GM23338 (cell line): ENCODE results near the gene UBE2F. TPM values are rescaled to one million over a fixed set of nuclear protein-coding genes. Genes with fewer than 3 reads are reported as not detected.

Experiments used
- ATAC-seq: fragments of 200-7000 bp; cut with Tn5 transposase; 3 replicates; pipeline ENCODE4 v1.9.1; 2020
- DNase-seq: peaks from one replicate; pipeline ENCODE4 v3.0.0-alpha.2; 2015; ENCODE audit warnings: low spot score
- H2AFZ ChIP-seq: fragments of 200-600 bp; sonication (generic); 2 replicates; pipeline ENCODE4 v1.8.0; 2016; ENCODE audit warnings: antibody characterized with exemption, mild to moderate bottlenecking, moderate library complexity
- H3F3A ChIP-seq: fragments of 200-600 bp; sonication (generic); replicated peaks from 2 replicates; pipeline ENCODE4 v1.8.0; 2017; ENCODE audit warnings: antibody characterized with exemption, mixed run types, low read depth
- H3K27ac ChIP-seq: fragments of 200-600 bp; sonication (generic); 2 replicates; pipeline ENCODE4 v1.6.1; 2016; ENCODE audit warnings: low read depth
- H3K27me3 ChIP-seq: fragments of 200-600 bp; sonication (generic); 2 replicates; pipeline ENCODE4 v1.8.0; 2016; ENCODE audit warnings: mild to moderate bottlenecking, mixed run types, moderate library complexity; ENCODE audit not compliant: insufficient read depth
- H3K36me3 ChIP-seq: fragments of 200-600 bp; sonication (generic); 2 replicates; pipeline ENCODE4 v1.8.0; 2016; ENCODE audit warnings: mild to moderate bottlenecking; ENCODE audit not compliant: insufficient read depth
- H3K4me1 ChIP-seq: fragments of 200-600 bp; sonication (generic); 2 replicates; pipeline ENCODE4 v1.8.0; 2016; ENCODE audit warnings: mild to moderate bottlenecking, moderate library complexity; ENCODE audit not compliant: insufficient read depth
- H3K4me2 ChIP-seq: fragments of 200-600 bp; sonication (generic); 2 replicates; pipeline ENCODE4 v1.7.1; 2017; ENCODE audit warnings: mixed run types
- H3K4me3 ChIP-seq: fragments of 200-600 bp; sonication (generic); 2 replicates; pipeline ENCODE4 v1.6.1; 2016; ENCODE audit warnings: mixed run types
- H3K79me2 ChIP-seq: fragments of 200-600 bp; sonication (generic); replicated peaks from 2 replicates; pipeline ENCODE4 v1.8.0; 2017; ENCODE audit warnings: mild to moderate bottlenecking; ENCODE audit not compliant: insufficient read depth
- H3K9me2 ChIP-seq: fragments of 200-600 bp; sonication (generic); 2 replicates; pipeline ENCODE4 v1.8.0; 2017; ENCODE audit not compliant: insufficient read depth
- H4K20me1 ChIP-seq: fragments of 200-600 bp; sonication (generic); replicated peaks from 2 replicates; pipeline ENCODE4 v1.8.0; 2017; ENCODE audit warnings: mild to moderate bottlenecking; ENCODE audit not compliant: insufficient read depth
- H3K27ac Mint-ChIP-seq: 2 replicates; pipeline ENCODE4 v1.8.0; 2020; ENCODE audit warnings: inconsistent platforms, mild to moderate bottlenecking, moderate library complexity, mixed read lengths
- H3K27me3 Mint-ChIP-seq: 3 replicates; pipeline ENCODE4 v1.8.0; 2022; ENCODE audit warnings: low read depth, mild to moderate bottlenecking, moderate library complexity, mixed read lengths, inconsistent platforms; ENCODE audit not compliant: insufficient read depth, poor library complexity
- H3K36me3 Mint-ChIP-seq: 3 replicates; pipeline ENCODE4 v1.8.0; 2021; ENCODE audit warnings: low read depth, mild to moderate bottlenecking, inconsistent platforms, moderate library complexity, mixed read lengths
- H3K4me1 Mint-ChIP-seq: 3 replicates; pipeline ENCODE4 v1.8.0; 2020; ENCODE audit warnings: mild to moderate bottlenecking, inconsistent platforms, mixed read lengths
- H3K4me3 Mint-ChIP-seq: 3 replicates; pipeline ENCODE4 v1.8.0; 2021; ENCODE audit warnings: moderate library complexity, mild to moderate bottlenecking, inconsistent platforms, mixed read lengths
- H3K9me3 Mint-ChIP-seq: 3 replicates; pipeline ENCODE4 v1.8.0; 2020; ENCODE audit warnings: moderate library complexity, mild to moderate bottlenecking, inconsistent platforms, mixed read lengths
- CREB1 ChIP-seq: fragments of 250-450 bp; sonication (Bioruptor Pico); IDR thresholded peaks from 2 replicates; pipeline ENCODE4 v1.5.0; 2020; ENCODE audit warnings: low read depth, mild to moderate bottlenecking, moderate library complexity
- EZH2 ChIP-seq: fragments of 200-600 bp; sonication (generic); IDR thresholded peaks from one replicate; pipeline ENCODE4 v1.8.0; 2017; ENCODE audit warnings: antibody characterized with exemption, mild to moderate bottlenecking, low read depth; ENCODE audit not compliant: unreplicated experiment
- EZH2phosphoT487 ChIP-seq: fragments of 200-600 bp; sonication (generic); IDR thresholded peaks from one replicate; pipeline ENCODE4 v1.8.1; 2018; ENCODE audit warnings: antibody characterized with exemption; ENCODE audit not compliant: unreplicated experiment
- JUNB ChIP-seq: IDR thresholded peaks from one replicate; pipeline ENCODE4 v1.6.1; 2016; ENCODE audit warnings: antibody characterized with exemption; ENCODE audit not compliant: unreplicated experiment
- NANOG ChIP-seq: IDR thresholded peaks from 2 replicates; pipeline ENCODE4 v1.6.1; 2016; ENCODE audit warnings: antibody characterized with exemption, borderline replicate concordance
- POLR2AphosphoS5 ChIP-seq: IDR thresholded peaks from 2 replicates; pipeline ENCODE4 v1.6.1; 2016; ENCODE audit warnings: antibody characterized with exemption, low read depth
- STAT1 ChIP-seq: IDR thresholded peaks from one replicate; pipeline ENCODE4 v1.6.1; 2016; ENCODE audit warnings: antibody characterized with exemption; ENCODE audit not compliant: unreplicated experiment
- ZNF114 ChIP-seq: fragments of 250-450 bp; sonication (Bioruptor Pico); IDR thresholded peaks from 2 replicates; pipeline ENCODE4 v1.5.0; 2020; ENCODE audit warnings: mild to moderate bottlenecking, moderate library complexity
- ZNF331 ChIP-seq: fragments of 250-450 bp; sonication (Bioruptor Pico); IDR thresholded peaks from 2 replicates; pipeline ENCODE4 v1.5.0; 2020; ENCODE audit warnings: low read depth, mild to moderate bottlenecking, moderate library complexity
- polyA plus RNA-seq: library from polyadenylated mRNA; unstranded; fragments of >200 nt; fragmentation: Nextera tagmentation; extraction: Ambion mirVana; gene quantifications from 2 replicates; pipeline ENCODE4 v1.2.1, GENCODE V29; 2016
- total RNA-seq: library from RNA; depleted of rRNA; stranded (reverse); fragments of >200 nt; shearing (Covaris generic); gene quantifications from 2 replicates; pipeline ENCODE4 v1.2.3, GENCODE V29; 2014
- TF ChIP-seq, protein P1 (sequence below), 2 experiments: fragments of 200-600 bp in 1 of 2; sonication (generic) in 1 of 2; conservative IDR thresholded peaks; 2 replicates each; pipeline versions ENCODE4 v1.5.1 to v1.6.1; 2016 to 2017; ENCODE audit warnings: antibody characterized with exemption in 2 of 2, low read depth in 2 of 2, mild to moderate bottlenecking in 2 of 2, moderate library complexity in 1 of 2
- TF ChIP-seq, protein P2 (sequence below): IDR thresholded peaks from one replicate; pipeline ENCODE4 v1.6.1; 2018; ENCODE audit warnings: antibody characterized with exemption; ENCODE audit not compliant: unreplicated experiment
- TF ChIP-seq, protein P3 (sequence below): IDR thresholded peaks from 2 replicates; pipeline ENCODE4 v1.6.1; 2016; ENCODE audit warnings: antibody characterized with exemption

UBE2F gene
- total and polyA plus RNA-seq, 2 experiments from 2014 or later = 98.2 to 106 TPM

DNA sequence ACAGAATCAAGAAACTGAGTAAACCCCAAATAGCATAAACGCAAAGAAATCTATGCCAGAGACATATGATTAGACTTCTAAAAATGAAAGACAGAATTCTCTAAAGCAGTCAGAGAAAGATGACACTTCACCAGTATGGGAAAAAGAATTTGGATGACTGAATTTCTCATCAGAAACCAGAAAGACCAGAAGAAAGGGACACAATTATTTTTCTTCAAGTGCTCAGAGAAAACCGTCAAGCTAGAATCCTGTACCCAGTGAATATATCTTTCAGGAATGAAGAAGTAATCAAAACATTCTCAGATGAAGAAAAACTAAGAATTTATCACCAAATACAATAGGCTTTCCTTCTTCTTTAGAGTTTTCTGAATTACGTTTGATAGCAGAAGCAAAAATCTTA lies 119.1 kb downstream of the UBE2F start:
- H3K27me3 Mint-ChIP-seq = peaks cover 5% of the 10 kb centered on the region
- Histone ChIP-seq H4K20me1 (peaks cover 8% of the 10 kb centered on the region; the same call in 1 of the 2 replicates), H3K9me2 (no peaks in the 10 kb centered on the region), H3K27me3 (no peaks in the 10 kb centered on the region), H3F3A (0 out of 2 replicates have a peak, but pooled peaks cover 6% of the 10 kb centered on the region), H3K4me1 (no peaks in the 10 kb centered on the region), H3K36me3 (peaks cover 51% of the 10 kb centered on the region), H3K27ac (no peak overlapping the region), H3K79me2 (no peaks in the 10 kb centered on the region), H2AFZ (no peak overlapping the region), H3K4me2 (no peak overlapping the region), H3K4me3 (no peak overlapping the region)
- no peak overlapping the region for H3K4me3 Mint-ChIP-seq
- H3K4me1 Mint-ChIP-seq = 0 out of 3 replicates have a peak, but pooled peaks cover under 1% of the 10 kb centered on the region
- ATAC-seq (no peak), DNase-seq (no peak)
- no peak overlapping the region for H3K27ac Mint-ChIP-seq
- no peak for TF ChIP-seq STAT1
- no peak for TF ChIP-seq POLR2AphosphoS5
- TF ChIP-seq, protein P1, sequence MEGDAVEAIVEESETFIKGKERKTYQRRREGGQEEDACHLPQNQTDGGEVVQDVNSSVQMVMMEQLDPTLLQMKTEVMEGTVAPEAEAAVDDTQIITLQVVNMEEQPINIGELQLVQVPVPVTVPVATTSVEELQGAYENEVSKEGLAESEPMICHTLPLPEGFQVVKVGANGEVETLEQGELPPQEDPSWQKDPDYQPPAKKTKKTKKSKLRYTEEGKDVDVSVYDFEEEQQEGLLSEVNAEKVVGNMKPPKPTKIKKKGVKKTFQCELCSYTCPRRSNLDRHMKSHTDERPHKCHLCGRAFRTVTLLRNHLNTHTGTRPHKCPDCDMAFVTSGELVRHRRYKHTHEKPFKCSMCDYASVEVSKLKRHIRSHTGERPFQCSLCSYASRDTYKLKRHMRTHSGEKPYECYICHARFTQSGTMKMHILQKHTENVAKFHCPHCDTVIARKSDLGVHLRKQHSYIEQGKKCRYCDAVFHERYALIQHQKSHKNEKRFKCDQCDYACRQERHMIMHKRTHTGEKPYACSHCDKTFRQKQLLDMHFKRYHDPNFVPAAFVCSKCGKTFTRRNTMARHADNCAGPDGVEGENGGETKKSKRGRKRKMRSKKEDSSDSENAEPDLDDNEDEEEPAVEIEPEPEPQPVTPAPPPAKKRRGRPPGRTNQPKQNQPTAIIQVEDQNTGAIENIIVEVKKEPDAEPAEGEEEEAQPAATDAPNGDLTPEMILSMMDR (conservative IDR thresholded peaks at IDR 0.05; ENCODE audit: low read depth in 2 of 2) = no peak
- TF ChIP-seq CREB1 (CRISPR knock-in tag) = no peak
- peaks cover 80% of the 10 kb centered on the region for H3K36me3 Mint-ChIP-seq
- no peaks in the 10 kb centered on the region for H3K9me3 Mint-ChIP-seq

DNA sequence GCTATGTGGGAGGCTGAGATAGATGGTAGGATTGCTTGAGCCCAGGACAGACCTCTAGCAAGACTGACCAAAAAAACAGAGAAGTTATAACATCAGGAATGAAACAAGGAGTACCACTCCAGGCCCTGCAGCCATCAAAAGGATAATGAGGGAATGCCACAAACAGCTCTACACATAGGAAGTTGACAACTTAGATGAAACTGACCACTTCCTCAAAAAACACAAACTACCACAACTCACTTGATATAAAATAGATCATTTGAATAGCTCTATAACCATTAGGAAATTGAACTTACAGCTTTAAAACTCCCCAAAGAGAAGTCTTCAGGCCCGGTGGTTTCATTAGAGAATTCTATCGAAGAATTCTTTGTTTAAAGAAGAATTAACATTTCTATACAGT lies 120.4 kb downstream of the UBE2F start:
- H3K4me1 ChIP-seq = no peaks in the 10 kb centered on the region
- no peak for ATAC-seq
- H3K27ac Mint-ChIP-seq = no peak overlapping the region
- TF ChIP-seq, protein P2, sequence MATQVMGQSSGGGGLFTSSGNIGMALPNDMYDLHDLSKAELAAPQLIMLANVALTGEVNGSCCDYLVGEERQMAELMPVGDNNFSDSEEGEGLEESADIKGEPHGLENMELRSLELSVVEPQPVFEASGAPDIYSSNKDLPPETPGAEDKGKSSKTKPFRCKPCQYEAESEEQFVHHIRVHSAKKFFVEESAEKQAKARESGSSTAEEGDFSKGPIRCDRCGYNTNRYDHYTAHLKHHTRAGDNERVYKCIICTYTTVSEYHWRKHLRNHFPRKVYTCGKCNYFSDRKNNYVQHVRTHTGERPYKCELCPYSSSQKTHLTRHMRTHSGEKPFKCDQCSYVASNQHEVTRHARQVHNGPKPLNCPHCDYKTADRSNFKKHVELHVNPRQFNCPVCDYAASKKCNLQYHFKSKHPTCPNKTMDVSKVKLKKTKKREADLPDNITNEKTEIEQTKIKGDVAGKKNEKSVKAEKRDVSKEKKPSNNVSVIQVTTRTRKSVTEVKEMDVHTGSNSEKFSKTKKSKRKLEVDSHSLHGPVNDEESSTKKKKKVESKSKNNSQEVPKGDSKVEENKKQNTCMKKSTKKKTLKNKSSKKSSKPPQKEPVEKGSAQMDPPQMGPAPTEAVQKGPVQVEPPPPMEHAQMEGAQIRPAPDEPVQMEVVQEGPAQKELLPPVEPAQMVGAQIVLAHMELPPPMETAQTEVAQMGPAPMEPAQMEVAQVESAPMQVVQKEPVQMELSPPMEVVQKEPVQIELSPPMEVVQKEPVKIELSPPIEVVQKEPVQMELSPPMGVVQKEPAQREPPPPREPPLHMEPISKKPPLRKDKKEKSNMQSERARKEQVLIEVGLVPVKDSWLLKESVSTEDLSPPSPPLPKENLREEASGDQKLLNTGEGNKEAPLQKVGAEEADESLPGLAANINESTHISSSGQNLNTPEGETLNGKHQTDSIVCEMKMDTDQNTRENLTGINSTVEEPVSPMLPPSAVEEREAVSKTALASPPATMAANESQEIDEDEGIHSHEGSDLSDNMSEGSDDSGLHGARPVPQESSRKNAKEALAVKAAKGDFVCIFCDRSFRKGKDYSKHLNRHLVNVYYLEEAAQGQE = no peak
- TF ChIP-seq ZNF331 (CRISPR knock-in tag) (no peak), EZH2phosphoT487 (no peak), ZNF114 (CRISPR knock-in tag) (no peak), EZH2 (no peak), JUNB (no peak), CREB1 (CRISPR knock-in tag) (no peak), NANOG (no peak), POLR2AphosphoS5 (no peak), STAT1 (no peak)
- TF ChIP-seq, protein P1 (conservative IDR thresholded peaks at IDR 0.05; ENCODE audit: low read depth in 2 of 2) = no peak
- TF ChIP-seq, protein P3, sequence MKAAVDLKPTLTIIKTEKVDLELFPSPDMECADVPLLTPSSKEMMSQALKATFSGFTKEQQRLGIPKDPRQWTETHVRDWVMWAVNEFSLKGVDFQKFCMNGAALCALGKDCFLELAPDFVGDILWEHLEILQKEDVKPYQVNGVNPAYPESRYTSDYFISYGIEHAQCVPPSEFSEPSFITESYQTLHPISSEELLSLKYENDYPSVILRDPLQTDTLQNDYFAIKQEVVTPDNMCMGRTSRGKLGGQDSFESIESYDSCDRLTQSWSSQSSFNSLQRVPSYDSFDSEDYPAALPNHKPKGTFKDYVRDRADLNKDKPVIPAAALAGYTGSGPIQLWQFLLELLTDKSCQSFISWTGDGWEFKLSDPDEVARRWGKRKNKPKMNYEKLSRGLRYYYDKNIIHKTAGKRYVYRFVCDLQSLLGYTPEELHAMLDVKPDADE = no peak

More for the DNA sequence above, 120.4 kb downstream of the UBE2F start:
- peaks cover 43% of the 10 kb centered on the region for H3K36me3 ChIP-seq
- H4K20me1 ChIP-seq = no peaks in the 10 kb centered on the region
- H3K79me2 ChIP-seq = no peaks in the 10 kb centered on the region
- H3K4me2 ChIP-seq = no peak overlapping the region
- Mint-ChIP-seq H3K36me3 (peaks cover 80% of the 10 kb centered on the region), H3K4me1 (no peaks in the 10 kb centered on the region), H3K27me3 (peaks cover 5% of the 10 kb centered on the region), H3K4me3 (no peak overlapping the region), H3K9me3 (no peaks in the 10 kb centered on the region)
- H3K4me3 ChIP-seq = no peak overlapping the region
- no peaks in the 10 kb centered on the region for H3K27me3 ChIP-seq
- DNase-seq = no peak
- no peak overlapping the region for H2AFZ ChIP-seq
- 0 out of 2 replicates have a peak, but pooled peaks cover 8% of the 10 kb centered on the region for H3F3A ChIP-seq
- no peak overlapping the region for H3K27ac ChIP-seq
- H3K9me2 ChIP-seq = no peaks in the 10 kb centered on the region
